HL-60 (cell line): ENCODE results near the gene RAB1A.
A peak's percentile ranks its signal among the peaks of the same experiment; 100 is the strongest.

Source experiments
- GABPA ChIP-seq: IDR thresholded peaks from 2 replicates; pipeline ENCODE4 v1.6.1; 2012; ENCODE audit warnings: low read depth
- POLR2AphosphoS5 ChIP-seq: IDR thresholded peaks from 2 replicates; pipeline ENCODE4 v1.6.1; 2012; ENCODE audit warnings: low read depth
- SPI1 ChIP-seq: IDR thresholded peaks from 2 replicates; pipeline ENCODE4 v1.6.1; 2012; ENCODE audit warnings: low read depth, mild to moderate bottlenecking, borderline replicate concordance
- TF ChIP-seq, protein P1 (sequence below): IDR thresholded peaks from one replicate; pipeline ENCODE4 v1.5.1; 2011; ENCODE audit warnings: low read length, control low read depth, inconsistent platforms; ENCODE audit not compliant: insufficient read depth
- TF ChIP-seq, protein P2 (sequence below): IDR thresholded peaks from 2 replicates; pipeline ENCODE4 v1.6.1; 2012; ENCODE audit warnings: low read depth; ENCODE audit not compliant: insufficient replicate concordance

DNA sequence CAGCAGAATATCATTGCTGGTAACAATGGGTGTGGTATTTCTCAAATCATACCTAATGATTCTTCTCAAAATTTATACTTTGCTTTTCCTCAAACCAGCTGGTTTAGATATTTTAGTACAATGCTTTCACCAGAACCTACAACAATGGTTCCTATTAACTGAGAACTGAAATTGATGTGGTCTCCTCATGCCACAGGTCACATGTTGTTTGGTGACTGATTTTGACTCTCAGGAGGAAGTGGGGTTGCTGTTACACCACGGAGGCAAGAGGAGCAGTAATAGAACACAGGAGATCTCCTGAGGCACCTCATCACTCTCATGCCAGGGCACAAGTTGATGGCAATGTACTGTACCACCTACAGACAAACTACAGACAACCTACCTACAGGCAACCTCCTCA is 76.7 kb downstream of the RAB1A start:
- TF ChIP-seq, protein P1, sequence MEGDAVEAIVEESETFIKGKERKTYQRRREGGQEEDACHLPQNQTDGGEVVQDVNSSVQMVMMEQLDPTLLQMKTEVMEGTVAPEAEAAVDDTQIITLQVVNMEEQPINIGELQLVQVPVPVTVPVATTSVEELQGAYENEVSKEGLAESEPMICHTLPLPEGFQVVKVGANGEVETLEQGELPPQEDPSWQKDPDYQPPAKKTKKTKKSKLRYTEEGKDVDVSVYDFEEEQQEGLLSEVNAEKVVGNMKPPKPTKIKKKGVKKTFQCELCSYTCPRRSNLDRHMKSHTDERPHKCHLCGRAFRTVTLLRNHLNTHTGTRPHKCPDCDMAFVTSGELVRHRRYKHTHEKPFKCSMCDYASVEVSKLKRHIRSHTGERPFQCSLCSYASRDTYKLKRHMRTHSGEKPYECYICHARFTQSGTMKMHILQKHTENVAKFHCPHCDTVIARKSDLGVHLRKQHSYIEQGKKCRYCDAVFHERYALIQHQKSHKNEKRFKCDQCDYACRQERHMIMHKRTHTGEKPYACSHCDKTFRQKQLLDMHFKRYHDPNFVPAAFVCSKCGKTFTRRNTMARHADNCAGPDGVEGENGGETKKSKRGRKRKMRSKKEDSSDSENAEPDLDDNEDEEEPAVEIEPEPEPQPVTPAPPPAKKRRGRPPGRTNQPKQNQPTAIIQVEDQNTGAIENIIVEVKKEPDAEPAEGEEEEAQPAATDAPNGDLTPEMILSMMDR = no peak
- TF ChIP-seq, protein P2, sequence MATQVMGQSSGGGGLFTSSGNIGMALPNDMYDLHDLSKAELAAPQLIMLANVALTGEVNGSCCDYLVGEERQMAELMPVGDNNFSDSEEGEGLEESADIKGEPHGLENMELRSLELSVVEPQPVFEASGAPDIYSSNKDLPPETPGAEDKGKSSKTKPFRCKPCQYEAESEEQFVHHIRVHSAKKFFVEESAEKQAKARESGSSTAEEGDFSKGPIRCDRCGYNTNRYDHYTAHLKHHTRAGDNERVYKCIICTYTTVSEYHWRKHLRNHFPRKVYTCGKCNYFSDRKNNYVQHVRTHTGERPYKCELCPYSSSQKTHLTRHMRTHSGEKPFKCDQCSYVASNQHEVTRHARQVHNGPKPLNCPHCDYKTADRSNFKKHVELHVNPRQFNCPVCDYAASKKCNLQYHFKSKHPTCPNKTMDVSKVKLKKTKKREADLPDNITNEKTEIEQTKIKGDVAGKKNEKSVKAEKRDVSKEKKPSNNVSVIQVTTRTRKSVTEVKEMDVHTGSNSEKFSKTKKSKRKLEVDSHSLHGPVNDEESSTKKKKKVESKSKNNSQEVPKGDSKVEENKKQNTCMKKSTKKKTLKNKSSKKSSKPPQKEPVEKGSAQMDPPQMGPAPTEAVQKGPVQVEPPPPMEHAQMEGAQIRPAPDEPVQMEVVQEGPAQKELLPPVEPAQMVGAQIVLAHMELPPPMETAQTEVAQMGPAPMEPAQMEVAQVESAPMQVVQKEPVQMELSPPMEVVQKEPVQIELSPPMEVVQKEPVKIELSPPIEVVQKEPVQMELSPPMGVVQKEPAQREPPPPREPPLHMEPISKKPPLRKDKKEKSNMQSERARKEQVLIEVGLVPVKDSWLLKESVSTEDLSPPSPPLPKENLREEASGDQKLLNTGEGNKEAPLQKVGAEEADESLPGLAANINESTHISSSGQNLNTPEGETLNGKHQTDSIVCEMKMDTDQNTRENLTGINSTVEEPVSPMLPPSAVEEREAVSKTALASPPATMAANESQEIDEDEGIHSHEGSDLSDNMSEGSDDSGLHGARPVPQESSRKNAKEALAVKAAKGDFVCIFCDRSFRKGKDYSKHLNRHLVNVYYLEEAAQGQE = no peak
- TF ChIP-seq POLR2AphosphoS5 (no peak), GABPA (no peak), SPI1 (peak; percentile 85)
